Neural progenitor cell (in vitro differentiated cells): ENCODE measurements around the gene DSPP.

Experiments
- EZH2 ChIP-seq: fragments of 200-600 bp; sonication (generic); IDR thresholded peaks from 2 replicates; pipeline ENCODE4 v1.6.1; 2017; ENCODE audit warnings: antibody characterized with exemption, mild to moderate bottlenecking, moderate library complexity
- EZH2phosphoT487 ChIP-seq: fragments of 200-600 bp; sonication (generic); IDR thresholded peaks from 2 replicates; pipeline ENCODE4 v1.6.1; 2017; ENCODE audit warnings: antibody characterized with exemption
- TF ChIP-seq, protein P1 (sequence below): fragments of 200-600 bp; sonication (generic); IDR thresholded peaks from 2 replicates; pipeline ENCODE4 v1.5.1; 2017; ENCODE audit warnings: antibody characterized with exemption, mild to moderate bottlenecking

DNA sequence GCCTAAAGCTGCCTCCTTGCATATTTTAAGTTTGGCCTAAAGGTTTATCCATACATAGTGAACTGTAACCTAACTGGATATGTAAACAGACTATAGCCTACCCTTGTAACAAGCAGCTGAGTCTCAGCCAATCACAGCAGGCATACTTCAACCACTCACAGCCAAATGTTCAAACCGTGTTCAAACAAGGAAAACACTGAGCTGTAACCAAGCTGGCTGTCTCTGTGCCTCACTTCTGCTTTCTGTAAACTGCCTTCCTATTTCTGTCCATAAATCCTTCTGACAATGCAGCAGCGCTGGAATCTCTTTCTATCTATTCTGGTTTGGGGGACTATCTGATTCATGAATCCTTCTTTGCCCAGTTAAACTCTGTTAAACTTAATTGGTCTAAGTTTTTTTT is 16.4 kb downstream of the DSPP start:
- TF ChIP-seq EZH2 (no peak), EZH2phosphoT487 (no peak)
- TF ChIP-seq, protein P1, sequence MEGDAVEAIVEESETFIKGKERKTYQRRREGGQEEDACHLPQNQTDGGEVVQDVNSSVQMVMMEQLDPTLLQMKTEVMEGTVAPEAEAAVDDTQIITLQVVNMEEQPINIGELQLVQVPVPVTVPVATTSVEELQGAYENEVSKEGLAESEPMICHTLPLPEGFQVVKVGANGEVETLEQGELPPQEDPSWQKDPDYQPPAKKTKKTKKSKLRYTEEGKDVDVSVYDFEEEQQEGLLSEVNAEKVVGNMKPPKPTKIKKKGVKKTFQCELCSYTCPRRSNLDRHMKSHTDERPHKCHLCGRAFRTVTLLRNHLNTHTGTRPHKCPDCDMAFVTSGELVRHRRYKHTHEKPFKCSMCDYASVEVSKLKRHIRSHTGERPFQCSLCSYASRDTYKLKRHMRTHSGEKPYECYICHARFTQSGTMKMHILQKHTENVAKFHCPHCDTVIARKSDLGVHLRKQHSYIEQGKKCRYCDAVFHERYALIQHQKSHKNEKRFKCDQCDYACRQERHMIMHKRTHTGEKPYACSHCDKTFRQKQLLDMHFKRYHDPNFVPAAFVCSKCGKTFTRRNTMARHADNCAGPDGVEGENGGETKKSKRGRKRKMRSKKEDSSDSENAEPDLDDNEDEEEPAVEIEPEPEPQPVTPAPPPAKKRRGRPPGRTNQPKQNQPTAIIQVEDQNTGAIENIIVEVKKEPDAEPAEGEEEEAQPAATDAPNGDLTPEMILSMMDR, result no peak
